ENCODE data around the gene FAF1. TPM values are rescaled to one million over a fixed set of nuclear protein-coding genes. Genes with fewer than 3 reads are reported as not detected.
A peak's percentile ranks its signal among the peaks of the same experiment; 100 is the strongest.

Gene FAF1
- total and polyA plus RNA-seq, 9 of the 15 experiments (the other 6 are each of a cell fraction or from before 2014, with no cell fraction given): 48.7 to 225 (median 118) TPM

DNA sequence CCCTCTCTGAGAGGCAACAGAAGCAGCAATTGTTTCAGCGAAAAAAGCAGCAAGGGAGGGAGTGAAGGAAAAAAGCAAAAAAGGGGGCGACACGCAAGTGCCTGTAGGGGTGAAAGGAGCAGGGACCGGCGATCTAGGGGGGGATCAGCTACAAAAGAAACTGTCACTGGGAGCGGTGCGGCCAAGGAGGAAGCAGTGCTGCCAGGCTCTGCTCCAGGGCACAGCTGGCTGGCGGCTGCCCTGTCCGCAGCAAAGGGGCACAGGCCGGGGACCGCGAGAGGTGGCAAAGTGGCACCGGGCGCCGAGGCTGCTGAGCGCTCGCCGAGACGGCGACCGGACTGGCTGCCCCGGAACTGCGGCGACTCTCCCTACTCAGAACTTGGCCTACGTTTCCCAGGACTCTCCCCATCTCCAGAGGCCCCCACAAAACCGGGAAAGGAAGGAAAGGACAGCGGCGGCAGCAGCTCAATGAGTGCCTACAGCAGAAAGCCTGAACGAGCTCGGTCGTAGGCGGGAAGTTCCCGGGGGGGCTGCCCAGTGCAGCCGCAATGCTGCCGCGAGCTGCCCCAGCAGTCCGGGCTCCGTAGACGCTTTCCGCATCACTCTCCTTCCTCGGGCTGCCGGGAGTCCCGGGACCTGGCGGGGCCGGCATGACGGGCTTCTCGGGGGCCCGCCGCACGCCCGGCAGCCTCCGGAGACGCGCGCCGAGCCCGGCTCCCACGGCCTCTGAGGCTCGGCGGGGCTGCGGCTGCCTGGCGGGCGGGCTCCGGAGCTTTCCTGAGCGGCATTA is 8.9 kb upstream of the FAF1 start (continued):
- TF ChIP-seq HCFC1 (IDR thresholded peaks at IDR 0.05; ENCODE audit: low read depth, low read length) (no peak), ZNF644 (tag; IDR thresholded peaks at IDR 0.05; ENCODE audit: low read depth) (no peak), ZNF354B (CRISPR knock-in tag; IDR thresholded peaks at IDR 0.05) (no peak), BCL6 (CRISPR knock-in tag; IDR thresholded peaks at IDR 0.05) (no peak), NR1H2 (CRISPR knock-in tag; IDR thresholded peaks at IDR 0.05) (no peak; the same call in 1 of the 2 replicates), KLF1 (tag; IDR thresholded peaks at IDR 0.05) (0 out of 2 replicates have a peak, but pooled peaks have one; percentile 21), ZNF717 (CRISPR knock-in tag; IDR thresholded peaks at IDR 0.05) (no peak), SREBF1 (IDR thresholded peaks at IDR 0.05; ENCODE audit: borderline replicate concordance, low read depth, low read length) (no peak), ZNF239 (CRISPR knock-in tag; IDR thresholded peaks at IDR 0.05) (no peak), ZNF445 (CRISPR knock-in tag; IDR thresholded peaks at IDR 0.05; ENCODE audit: low read depth) (no peak), TRIM28 (IDR thresholded peaks at IDR 0.05) (no peak), NFRKB (IDR thresholded peaks at IDR 0.05; ENCODE audit: low read depth) (peak; percentile 75), NCOA4 (IDR thresholded peaks at IDR 0.05; ENCODE audit: partially characterized antibody) (no peak), ZNF780A (CRISPR knock-in tag; IDR thresholded peaks at IDR 0.05) (no peak)
- TF ChIP-seq, protein P1, sequence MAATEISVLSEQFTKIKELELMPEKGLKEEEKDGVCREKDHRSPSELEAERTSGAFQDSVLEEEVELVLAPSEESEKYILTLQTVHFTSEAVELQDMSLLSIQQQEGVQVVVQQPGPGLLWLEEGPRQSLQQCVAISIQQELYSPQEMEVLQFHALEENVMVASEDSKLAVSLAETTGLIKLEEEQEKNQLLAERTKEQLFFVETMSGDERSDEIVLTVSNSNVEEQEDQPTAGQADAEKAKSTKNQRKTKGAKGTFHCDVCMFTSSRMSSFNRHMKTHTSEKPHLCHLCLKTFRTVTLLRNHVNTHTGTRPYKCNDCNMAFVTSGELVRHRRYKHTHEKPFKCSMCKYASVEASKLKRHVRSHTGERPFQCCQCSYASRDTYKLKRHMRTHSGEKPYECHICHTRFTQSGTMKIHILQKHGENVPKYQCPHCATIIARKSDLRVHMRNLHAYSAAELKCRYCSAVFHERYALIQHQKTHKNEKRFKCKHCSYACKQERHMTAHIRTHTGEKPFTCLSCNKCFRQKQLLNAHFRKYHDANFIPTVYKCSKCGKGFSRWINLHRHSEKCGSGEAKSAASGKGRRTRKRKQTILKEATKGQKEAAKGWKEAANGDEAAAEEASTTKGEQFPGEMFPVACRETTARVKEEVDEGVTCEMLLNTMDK (IDR thresholded peaks at IDR 0.05; ENCODE audit: borderline replicate concordance, insufficient read depth, low read depth, low read length, poor library complexity, severe bottlenecking): no peak
- TF ChIP-seq, protein P2, sequence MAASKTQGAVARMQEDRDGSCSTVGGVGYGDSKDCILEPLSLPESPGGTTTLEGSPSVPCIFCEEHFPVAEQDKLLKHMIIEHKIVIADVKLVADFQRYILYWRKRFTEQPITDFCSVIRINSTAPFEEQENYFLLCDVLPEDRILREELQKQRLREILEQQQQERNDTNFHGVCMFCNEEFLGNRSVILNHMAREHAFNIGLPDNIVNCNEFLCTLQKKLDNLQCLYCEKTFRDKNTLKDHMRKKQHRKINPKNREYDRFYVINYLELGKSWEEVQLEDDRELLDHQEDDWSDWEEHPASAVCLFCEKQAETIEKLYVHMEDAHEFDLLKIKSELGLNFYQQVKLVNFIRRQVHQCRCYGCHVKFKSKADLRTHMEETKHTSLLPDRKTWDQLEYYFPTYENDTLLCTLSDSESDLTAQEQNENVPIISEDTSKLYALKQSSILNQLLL (CRISPR knock-in tag; IDR thresholded peaks at IDR 0.05; ENCODE audit: borderline replicate concordance): no peak
- TF ChIP-seq, protein P3, sequence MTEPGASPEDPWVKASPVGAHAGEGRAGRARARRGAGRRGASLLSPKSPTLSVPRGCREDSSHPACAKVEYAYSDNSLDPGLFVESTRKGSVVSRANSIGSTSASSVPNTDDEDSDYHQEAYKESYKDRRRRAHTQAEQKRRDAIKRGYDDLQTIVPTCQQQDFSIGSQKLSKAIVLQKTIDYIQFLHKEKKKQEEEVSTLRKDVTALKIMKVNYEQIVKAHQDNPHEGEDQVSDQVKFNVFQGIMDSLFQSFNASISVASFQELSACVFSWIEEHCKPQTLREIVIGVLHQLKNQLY (CRISPR knock-in tag; conservative IDR thresholded peaks at IDR 0.05): no peak
- TF ChIP-seq, protein P4, sequence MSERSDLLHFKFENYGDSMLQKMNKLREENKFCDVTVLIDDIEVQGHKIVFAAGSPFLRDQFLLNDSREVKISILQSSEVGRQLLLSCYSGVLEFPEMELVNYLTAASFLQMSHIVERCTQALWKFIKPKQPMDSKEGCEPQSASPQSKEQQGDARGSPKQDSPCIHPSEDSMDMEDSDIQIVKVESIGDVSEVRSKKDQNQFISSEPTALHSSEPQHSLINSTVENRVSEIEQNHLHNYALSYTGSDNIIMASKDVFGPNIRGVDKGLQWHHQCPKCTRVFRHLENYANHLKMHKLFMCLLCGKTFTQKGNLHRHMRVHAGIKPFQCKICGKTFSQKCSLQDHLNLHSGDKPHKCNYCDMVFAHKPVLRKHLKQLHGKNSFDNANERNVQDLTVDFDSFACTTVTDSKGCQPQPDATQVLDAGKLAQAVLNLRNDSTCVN (CRISPR knock-in tag; IDR thresholded peaks at IDR 0.05): 0 out of 2 replicates have a peak, but pooled peaks have one; percentile 75
- TF ChIP-seq, protein P5, sequence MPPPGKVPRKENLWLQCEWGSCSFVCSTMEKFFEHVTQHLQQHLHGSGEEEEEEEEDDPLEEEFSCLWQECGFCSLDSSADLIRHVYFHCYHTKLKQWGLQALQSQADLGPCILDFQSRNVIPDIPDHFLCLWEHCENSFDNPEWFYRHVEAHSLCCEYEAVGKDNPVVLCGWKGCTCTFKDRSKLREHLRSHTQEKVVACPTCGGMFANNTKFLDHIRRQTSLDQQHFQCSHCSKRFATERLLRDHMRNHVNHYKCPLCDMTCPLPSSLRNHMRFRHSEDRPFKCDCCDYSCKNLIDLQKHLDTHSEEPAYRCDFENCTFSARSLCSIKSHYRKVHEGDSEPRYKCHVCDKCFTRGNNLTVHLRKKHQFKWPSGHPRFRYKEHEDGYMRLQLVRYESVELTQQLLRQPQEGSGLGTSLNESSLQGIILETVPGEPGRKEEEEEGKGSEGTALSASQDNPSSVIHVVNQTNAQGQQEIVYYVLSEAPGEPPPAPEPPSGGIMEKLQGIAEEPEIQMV (tag; conservative IDR thresholded peaks at IDR 0.05; ENCODE audit: low read depth): no peak

All from K562 (cell line).